Eye (tissue), 1 donor: Measurements from ENCODE around the gene PLXNC1.
A peak's percentile ranks its signal among the peaks of the same experiment; 100 is the strongest.

Experiments used
- DNase-seq: peaks from one replicate; pipeline ENCODE4 v3.0.0-alpha.2; 2015

The PLXNC1 gene

DNA sequence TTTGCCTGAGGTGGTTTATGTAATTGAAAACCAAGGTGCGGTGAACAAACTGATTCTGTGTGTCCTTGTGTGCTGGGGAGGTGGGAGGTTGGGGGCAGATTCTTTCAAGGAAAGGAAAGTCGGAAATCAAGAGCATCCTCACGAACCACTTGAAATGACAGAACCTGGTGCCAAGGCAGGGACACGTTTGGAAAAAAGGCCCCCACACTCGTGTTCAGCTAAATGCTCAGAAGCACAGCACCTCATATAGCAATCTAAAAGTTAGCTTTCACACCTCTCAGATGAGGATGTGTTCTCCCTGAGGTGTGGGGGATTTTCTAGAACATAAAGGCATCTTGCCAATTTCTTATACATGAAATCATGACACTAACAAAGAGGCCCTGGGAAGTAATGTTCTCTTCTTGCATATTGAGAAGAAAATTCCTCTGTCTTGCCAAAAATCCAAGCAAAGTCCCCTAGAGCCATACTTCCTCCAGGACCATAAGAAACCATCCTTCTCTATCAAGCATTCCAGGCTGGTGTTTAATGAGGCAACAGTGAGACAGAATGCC lies 119.6 kb downstream of the PLXNC1 start:
- DNase-seq, result peak; percentile 48

DNA sequence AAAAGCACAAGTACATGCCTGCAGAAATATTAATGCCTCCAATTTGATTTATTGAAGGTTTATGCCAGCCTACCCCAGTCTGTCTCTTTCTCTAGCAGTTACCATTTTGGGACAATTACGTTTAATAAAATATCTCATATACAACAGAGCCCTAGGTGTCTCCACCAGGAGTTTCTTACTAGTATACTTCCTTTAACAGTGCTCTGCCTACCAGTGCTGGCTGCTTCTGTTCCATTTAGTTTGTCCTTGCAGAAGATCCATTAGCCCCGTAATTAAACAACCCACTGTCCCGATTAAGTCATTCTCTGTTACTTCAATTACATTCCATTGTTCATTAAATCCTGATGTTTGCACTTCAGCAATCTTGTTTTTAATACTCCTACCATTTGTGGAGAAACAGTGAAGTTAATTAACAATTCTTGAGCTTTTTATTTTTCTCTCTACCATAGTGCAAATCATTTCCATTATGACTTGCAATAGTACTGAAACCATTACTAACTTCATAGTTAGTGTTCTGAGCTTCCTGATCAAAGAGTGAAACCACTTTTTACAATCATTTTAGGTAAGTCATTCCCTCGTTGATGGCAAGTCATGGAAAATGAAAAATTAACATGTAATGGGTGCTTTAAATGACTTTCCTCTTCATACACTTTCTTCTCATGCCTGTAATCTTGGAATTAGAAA lies 121.1 kb downstream of the PLXNC1 start:
- DNase-seq, result peak; percentile 39

DNA sequence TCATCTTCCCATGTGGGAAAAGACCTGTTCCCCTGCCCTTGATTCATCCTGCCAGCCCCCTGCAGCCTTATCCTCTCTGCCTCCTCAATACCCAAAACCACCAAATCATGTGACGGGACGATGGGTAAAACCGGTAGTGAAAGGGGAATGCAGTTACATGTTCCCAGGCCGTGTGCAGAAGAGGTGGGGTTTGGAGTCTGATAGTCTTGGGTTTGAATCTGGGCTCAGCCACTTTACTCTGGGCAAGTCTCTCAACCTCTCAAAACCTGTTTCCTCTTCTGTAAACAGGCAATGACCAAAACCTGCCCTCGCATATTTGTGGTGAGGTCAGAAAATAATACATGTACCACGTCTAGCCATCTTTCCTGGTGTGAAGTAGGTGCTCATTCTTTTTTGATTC lies 123.0 kb downstream of the PLXNC1 start:
- DNase-seq, result no peak

DNA sequence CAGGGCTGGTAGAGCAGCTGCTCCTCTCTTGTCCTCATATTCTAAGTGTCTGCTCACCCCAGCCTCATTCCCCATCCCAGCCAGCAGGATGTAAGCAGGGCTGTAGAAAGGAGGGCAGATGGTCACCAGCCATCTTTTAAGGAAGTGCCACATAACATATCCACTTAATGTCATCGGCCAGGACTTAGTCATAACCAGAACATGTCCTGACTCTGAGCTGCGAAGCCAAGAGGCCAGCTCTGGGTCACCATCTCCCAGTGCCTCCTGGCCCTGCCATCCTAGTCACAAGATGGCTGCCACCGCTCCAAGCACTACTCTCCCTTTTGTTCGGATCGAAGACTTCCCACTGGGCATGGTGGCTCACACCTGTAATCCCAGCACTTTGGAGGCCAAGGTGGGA lies 123.9 kb downstream of the PLXNC1 start:
- DNase-seq, result no peak

DNA sequence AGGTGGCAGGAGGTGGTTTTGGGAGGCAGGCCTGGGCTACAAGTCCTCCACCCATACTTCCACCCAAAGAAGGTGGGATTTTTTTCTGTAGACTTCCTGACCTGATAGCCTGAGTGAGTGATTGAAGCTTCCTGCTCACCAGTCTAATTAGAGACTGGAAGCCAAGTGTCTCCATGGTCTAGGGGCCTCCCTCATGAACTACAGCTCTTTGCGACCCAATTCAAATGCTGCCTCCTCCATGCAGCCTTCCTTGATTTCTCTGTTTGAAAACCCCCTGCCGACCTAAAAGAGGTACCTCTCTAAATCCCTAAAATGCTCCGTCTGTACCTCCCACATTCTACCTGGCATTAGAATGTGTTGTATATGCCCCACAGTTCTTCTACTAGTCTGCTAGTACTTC lies 124.9 kb downstream of the PLXNC1 start:
- no peak for DNase-seq

DNA sequence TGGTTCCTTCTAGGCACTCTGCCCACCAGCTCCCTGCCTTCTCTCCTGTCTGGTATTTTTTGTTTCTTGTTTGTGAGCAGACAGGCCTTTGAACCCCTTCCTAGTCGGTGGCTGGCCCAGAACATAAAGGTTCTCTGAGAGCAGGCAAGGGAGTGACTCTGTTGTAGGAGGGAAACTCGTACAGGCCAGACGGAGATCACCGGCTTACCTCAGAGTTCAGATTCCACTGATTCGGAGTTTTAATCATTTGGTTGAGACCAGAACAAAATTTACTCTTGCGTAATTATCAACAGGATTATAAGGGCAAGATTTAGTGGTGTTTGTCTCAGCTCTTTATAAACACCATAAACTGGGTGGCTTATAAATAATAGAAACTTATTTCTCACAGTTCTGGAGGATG lies 128.3 kb downstream of the PLXNC1 start:
- DNase-seq, result no peak

DNA sequence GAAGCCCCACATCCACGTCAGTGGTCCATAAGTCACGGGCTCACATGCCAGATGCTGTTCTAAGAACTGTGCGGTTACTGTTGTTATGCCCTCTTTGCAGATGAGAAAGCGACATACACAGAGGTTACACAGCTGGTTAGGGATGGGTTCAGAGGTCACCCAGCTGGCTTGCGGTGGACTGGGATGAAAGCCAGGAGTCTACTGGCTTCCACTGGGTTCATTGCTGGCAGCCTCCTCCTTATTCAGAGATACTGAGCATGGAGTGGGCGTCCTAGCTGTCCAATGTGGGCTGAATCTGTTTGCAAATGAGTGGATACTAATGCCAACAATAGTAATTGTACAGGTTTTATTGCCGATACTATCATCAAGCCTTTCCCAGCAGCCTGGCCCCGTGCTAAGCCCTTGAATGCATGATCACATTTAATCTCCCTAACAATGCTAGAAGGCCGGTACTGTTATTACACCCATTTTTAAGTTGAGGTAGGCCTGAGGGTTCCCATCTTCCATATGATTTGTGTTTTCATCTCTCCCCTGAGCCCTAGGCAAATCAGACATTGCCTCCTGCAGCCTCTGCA lies 129.1 kb downstream of the PLXNC1 start:
- DNase-seq, result no peak

DNA sequence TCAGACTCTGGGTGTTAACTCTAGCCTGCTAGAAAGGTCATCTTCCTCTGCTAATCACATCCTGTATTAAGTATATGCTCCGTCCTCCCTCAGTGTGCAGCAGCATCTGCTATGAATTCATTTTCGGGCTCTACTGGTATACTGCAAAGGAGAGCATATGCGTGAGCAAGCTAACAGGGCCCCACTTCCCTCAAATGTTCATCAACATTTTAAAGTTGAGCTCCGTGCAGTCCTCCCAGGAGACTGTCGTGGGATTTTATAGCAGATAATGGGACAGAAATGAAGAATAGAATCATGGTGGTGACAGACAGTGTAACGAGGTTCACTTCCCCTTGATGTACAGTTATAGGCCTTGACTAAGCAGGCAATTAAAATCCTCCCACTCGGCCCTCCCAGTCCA lies 131.7 kb downstream of the PLXNC1 start:
- no peak for DNase-seq

DNA sequence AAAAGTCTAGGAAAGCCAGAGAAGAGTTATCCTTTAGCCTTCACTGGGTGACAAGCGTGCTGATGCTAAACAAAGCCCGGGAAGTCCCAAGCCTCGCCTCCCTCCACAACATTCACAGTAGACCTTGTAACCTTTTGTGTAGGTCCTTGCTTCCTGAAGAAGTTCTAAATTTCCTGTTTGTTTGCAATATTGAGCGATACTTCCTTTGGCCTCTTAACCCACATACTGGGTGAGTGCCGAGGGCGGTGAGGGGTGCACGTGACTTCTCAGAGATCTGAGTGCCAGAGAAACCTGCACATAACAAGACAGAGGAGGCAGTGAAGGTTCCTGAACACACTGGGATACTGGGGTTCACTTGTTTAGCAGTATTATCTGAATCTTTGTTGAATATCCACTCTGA lies 134.3 kb downstream of the PLXNC1 start:
- DNase-seq, result no peak

DNA sequence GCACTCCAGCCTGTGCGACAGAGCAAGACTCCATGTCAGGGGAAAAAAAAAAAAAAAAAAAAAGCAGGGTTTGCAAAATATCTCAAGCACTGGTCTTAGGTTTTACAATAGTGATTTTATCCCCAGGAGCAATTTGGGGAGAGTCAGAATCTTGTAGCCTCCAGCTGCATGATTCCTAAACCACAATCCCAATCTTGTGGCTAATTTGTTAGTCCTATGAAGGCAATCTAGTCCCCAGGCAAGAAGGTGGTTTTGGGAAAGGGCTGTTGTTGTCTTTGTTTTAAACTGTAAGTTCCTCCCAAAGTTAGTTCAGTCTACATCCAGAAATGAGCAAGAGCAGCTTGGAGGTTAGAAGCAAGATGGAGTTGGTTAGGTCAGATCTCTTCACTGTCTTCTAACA lies 135.7 kb downstream of the PLXNC1 start:
- no peak for DNase-seq

DNA sequence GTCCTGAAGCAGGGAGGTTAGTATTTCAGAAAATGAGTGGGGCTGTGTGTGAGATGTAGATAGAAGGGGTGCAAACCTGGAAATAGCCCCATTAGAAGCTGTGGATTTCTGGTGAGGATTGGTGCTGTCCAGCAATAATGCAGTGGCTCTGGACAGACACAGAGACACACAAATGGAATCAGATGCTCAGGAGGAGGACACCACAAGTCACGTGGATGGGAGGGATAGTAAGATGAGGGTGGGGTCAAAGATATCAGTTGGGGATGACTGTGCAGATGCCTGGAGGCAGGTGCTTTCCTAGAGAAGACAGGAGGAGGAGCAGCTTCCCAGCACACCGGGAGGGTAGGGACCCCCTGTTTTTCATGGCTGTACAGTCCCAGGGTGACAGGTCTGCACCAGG lies 136.5 kb downstream of the PLXNC1 start:
- DNase-seq, result no peak

DNA sequence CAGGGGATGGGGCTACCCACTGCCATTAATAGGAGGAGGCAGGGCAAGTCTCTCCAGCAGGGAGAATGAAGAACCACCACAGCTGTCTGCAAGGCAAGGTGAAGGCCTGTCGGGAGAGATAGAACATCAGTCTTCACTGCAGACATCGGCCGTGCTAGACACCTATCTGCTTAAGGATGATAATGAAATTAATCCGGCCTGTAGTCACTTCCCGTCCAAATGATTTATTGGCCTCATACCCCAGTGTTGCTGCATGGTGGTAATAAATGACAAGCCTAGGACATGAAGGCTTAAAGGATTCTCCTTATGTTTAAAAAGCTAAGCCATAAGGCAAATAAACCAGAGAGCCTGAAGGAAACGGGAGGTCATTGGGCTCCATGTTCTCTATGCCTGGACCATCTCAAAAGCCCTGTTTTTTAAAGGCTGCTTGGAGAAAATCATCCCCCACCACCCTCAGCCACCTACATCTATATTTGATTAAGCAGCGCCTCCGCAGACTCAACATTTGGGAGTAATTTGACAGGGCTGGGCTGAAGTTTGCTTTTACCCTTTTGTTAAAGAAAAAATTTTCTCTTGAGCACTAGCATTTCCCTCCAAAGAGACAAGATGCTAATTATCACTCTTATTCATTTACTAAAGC lies 137.7 kb downstream of the PLXNC1 start:
- peak; percentile 74 for DNase-seq

DNA sequence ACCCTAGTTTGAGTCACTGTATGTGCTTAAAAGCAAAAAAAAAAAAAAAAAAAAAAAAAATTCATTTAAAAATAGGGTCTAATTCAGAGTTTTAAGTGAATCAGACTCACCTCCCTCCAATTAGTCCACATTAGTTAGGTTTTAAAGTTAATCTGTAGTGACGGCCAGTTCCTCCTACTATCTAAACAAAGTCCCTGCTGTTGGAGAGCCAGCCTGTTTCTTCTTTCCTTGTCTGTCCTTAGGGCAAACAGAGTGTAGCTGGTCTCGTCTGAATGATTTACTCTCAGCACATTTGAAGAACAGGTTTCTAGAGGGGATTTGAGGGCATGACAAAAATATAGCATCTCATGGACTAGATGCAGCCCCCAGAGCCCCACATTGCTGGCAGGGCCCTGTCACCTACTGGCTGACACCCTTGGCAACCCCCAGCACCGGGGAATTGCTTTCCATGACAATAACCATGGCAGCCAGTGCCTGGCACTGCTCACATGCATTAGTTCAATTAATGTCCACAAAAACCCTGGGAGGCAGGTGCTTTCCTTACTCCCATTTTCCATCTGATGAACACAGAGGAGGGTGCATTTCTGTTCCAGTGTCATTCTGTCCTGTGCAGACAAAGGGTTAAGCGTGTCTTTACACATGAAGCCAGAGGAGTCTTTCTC lies 138.3 kb downstream of the PLXNC1 start:
- peak; percentile 88 for DNase-seq

DNA sequence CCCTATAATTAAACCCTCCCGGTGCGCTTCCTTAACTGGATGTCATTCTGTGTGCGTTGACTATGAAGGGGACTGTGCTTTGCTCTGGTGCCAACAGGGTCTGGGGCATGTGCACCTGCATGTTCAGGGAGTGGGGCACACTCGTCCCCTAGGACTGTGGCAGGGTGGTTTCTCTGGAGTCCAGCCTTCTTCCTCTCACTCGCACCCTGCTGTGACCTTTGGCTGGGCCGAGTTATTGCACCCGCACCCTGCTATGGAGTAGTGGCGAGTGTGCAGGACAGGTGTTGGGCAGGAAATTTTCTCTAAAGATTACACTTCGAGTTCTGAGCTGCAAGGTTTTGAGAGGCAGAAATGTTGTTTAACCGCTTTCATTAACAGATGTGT lies 138.9 kb downstream of the PLXNC1 start:
- DNase-seq, result no peak

DNA sequence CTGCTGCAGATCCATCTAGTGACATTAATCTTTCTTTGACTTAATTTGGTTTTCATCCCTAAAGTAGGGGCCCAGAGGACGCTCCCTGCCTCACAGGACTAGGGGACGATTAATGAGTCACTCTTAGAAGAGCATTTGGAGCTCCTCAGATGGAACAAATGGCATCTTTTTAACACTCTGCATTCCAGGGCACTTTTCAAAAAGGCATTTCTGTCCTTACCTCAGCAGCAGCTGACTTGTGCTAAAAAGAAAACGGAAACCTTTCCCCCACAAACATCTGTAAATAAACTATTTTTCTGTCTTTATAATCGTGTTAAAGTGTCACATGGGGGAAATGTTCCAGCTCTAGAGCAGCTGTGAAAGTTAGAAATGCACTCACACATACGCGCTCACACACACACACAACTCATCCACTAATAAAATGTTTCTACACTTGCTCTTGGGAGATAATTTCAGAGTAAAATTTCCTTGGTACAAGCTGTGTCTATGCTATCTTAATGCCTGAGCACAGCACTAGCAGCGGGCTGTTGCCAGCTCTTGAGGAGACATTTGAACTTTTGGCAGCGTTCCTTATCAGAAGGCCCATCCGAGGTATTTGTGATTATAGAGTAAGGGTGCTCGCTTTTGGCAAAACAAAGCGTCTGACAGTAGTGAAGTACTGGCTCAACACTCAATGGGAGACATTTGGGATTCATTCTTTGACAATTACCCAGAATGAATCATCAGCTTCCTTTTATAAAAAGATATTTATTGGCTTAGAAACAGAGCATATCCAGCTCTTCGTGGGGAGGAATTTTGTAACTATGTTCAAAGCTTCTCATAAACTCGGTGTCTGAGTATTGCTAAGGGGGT lies 141.3 kb downstream of the PLXNC1 start:
- DNase-seq, result peak; percentile 58

DNA sequence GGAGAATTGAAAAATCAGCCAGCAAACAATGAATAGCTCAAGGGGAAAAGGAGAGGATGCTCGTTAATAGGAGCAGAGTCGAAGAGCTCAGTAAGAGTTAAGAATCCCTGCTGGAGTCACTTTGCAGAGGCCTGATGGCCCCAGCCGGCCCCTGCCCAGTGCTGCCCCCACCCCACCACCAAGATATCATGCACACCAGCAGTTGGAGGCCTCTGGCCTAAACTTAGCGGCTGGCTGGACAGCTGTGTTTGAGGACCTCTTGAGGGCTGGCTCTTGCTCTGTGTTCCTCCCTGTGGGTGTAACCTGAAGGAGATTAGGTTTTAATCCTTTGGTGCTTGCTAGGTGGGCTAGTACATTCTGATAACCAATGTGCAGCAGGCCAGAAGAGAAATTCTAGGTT lies 142.0 kb downstream of the PLXNC1 start:
- DNase-seq, result no peak

DNA sequence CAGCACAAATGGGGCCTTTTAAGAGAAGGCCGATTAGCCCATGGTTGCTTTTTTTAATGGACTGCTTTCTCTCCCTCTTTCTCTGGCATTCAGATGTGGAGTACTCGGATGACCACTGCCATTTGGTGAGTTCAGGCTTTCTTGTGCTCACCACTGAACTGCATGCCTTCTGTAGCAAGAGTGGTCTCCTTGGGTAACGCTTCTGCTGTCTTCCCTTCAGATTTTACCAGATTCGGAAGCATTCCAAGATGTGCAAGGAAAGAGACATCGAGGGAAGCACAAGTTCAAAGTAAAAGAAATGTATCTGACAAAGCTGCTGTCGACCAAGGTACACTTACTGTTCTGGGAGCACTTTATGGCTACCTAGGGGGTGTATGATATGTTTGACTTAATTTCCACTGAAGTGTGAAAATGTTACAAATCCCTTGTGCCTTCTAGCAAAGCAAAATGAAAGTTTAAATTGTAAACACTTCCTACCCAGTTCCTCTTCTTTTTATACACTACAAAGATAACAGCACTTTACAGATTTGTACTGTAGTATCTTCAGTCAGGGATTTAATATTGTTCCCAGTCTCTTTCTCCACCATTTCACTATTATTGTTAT lies 148.8 kb downstream of the PLXNC1 start:
- no peak for DNase-seq

DNA sequence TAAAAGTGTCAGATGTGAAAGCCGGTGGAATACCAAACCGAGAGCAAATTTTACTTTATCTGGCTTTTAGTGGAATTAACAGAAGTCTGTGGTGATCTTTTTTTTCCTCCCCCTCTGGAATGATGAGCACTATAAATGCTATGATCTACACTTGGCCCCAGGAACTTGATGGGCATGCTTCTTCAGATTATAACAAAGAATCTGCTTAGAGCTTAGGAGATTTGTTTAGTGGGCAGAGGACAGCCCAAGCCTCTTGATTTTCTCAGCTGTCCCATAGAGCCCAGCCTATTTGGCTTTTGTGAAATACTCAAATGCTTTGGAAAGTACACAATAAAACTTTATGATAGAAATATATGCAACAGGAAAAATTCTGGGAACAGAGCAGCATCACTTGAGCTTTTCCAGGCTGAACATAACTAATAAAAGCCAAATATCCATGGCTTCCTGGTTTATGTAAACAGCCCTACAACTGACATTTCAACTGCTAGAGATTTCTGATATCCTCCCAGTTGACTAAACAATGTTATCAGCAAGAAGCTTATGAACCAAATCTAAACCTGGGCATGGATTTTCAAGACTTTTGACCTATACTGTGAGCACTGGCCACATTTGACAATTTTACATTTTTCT lies 149.6 kb downstream of the PLXNC1 start:
- DNase-seq, result no peak

DNA sequence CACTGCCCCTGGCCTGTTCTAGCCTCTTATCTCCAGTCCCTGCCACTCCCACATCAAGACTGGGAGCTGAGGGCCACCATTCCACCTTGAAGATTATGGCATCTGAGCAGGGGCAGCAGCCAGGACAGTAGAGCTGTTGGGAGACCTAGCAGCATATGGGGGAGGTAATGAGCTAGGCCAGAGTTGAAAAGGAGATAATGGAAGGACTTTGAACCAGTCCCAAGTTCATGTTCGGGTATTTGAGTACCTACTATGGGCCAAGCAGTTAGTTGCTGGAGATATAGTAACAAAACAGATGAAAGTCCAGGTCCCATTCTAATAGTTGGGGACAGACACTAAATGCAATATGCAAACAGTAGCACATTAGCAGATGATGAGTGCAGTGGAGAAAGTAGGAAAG lies 151.5 kb downstream of the PLXNC1 start:
- DNase-seq, result no peak

DNA sequence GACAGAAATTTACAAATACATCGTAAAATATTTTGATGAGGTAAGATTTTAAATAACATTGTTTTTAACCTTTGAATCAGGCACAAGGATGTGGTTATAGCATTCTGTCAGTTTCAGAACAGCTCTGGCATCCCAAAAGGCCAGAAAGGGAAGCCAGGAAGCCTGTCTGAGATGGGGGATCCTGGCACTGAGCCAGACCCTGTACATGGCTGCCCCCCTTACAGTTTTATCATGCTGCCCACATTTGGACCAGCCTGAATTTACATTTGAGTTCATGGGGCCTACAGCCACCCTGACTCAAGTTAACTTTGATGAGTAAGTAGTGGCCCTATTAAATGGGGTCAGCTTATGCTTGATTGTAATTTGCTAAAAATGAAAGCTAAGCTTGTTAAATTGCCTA lies 155.6 kb downstream of the PLXNC1 start:
- DNase-seq, result no peak

DNA sequence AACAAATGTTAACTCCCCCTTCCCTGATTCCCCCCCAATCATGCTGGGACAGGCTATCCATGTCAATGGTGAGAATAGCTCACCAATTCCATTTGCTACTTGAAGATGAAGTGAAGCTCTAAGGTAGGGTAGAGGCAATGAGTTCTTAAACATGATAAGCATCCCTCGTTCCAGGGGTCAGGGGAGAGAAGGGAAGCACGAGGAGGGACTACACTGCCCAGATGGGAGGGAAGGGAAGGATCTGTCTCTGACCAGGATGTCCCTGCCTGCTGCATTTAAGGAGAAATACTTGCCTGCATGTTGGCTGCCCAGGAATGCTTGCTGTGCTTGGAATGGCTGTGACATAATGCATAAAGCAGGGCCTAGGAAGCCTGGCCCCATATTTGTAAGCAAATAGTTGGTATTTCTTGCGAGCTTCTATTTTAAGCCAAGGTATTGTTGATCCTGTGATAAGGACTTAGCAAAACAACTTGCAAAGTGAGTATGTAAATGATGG lies 156.2 kb downstream of the PLXNC1 start:
- no peak for DNase-seq
